Ramos (cell line): ENCODE measurements around the gene DLG4.

Experiments
- in situ Hi-C: fragments of 300-500 bp; cut with MboI; formaldehyde crosslinking; loops from one replicate; pipeline ENCODE4 v1.14.3; 2022; ENCODE audit warnings: low sequenced_read_pairs; ENCODE audit not compliant: unreplicated experiment

The DLG4 gene

DNA sequence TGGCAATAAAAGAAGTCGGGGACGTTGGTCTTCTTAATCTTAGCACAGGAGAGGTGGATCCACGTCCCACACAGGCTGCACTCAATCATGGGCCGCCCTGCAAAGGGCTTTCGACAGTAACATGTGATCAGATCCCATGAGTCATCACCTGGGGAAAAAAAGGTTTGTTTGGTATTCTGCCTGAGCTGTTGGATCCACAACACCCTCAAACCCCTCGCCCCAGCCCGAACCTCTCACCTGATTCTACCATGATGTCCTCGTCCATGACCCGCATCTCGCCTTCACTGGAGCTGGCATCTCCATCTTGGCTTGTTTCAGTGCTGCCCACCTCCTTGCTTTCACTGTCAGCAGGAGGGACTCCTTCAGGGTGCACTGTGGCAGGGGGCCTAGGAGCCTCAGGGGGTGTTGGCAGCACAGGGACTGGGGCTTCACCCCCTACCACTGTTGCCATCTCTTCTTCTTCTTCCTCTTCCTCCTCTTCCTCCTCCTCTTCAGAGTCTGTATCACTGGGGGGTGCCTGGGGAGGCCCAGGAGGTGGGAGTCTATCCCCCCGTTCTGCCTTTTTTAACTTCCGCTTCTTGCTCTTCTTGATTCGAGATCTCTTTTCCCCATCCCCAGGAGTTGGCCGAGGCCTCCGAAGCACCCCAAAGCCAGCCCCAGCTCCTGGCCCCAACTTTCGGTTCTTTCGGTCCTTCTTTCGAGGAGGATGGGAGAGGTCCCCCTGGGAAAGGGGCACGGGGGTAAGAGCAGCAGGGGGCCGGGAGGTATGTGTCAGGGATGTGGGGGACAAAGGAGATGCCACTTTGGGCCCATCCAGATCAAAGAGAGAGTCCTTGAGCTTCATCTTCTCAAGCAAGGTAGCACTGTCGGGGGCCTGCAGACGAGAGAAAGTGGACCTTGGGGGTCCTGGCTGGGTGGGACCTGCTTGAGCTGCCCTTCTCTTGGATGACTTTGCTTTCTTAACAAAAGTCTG, 16.3 kb upstream of the DLG4 start:
- in situ Hi-C loops = loop anchor here (25.0 kb wide), 1 partner anchor 601 kb away; the partner anchor contains the start of gene KDM6B

DNA sequence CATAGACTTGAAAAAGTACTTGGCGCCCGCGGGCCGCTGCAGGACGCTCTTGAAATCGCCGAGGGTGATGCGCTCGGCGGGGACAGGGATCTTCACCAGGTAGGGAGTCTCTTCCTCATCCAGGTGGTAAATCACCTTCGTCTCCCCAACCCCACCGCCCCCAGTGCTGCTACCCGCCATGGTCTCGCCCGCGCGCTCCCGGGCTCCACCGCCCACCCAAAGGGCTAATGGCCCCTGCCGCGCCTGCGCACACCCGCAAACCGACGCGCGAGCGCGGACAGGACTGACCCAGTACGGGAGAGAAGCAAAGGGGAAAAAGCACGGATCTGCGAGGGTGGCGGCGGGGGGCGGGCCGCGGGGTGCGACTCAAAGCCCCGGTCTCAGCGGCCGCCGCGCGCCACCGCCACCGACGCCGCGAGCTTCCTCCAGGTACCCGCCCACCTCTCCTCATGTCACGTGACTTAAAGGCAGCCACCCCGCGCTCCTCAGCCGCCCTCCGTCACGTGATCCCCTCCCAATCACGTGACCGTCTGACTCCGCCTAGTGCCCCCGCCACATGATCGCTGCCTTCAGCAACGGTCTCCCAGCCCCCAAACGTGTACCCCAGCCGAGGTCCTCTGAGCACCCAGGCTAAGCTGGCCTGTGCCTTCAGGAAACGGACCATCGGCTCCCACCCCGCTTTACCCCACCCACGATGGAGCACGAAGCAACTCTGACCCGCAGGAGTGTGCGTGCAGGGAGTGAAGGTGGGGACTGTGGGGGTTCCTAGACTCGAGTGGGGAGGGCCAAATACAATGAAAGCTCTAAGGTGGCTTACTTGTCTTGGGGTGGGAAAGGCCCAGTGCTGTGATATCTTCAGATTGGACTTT, 14.7 kb upstream of the DLG4 start, which contains the start of gene DVL2:
TSS of gene DVL2 (minus strand) at position 435 of the 869 bp plus-strand sequence. CDS start at position 180, 255 bp downstream.
- in situ Hi-C loops = loop anchor here (25.0 kb wide), 1 partner anchor 603 kb away; the partner anchor contains the start of gene KDM6B

DNA sequence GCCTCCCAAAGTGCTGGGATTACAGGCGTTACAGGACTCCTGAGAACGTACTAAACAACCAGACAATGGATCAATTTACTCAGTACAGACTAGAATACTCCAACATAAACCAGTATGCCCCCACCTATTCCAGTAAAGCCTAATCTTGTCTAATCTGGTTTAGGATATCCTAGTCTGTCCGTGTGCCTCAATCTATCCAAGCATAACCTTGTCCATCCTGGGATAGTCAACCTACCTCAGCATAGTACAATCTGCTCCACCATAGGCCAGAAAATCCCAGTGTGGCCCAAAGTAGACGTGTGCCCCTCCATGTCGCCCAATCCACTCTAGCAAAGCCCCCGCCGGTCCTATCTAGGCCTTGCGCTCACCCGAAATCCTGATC, 14.1 kb upstream of the DLG4 start:
- in situ Hi-C loops = loop anchor here (25.0 kb wide), 1 partner anchor 604 kb away; the partner anchor contains the start of gene KDM6B

DNA sequence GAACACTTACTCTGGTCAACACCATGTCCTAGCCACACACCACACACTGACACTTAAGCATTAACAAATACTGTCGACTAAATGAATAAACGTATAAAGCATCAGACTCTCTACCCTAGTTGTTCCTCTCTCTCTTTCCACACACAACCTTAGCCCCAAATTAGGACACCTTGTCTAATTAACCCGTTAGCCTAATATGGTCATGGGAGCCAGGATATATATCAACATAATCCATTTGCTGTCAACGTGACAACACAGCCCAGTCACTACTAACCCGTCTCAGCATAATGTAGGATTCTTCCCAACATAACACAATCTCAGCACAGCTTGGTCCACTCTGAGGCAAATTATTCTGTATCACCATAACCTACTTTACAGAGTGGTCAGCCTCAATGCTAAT, 12.5 kb upstream of the DLG4 start:
- in situ Hi-C loops = loop anchor here (25.0 kb wide), 1 partner anchor 605 kb away; the partner anchor contains the start of gene KDM6B

DNA sequence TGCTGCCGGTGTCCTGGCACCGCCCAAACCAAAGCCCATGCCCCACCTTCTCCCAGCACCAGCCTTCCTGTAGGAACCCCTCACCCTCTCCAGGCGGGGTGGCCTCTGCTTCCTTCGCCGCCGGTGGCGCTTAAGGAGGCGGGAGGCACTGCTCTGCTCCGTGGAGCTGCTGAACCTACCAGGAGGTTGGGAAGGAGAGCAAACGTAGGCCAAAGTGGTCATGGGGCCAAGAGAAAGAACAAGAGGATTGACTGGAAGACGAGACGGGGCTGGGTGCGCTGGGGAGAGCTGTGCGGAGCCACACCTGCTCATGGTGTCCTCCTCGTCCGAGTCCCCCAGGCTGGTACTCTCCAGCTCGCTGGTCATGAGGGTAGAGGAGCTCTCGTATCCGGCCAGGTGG, 9.9 kb upstream of the DLG4 start:
- in situ Hi-C loops = loop anchor here (25.0 kb wide), 1 partner anchor 608 kb away; the partner anchor contains the start of gene KDM6B

DNA sequence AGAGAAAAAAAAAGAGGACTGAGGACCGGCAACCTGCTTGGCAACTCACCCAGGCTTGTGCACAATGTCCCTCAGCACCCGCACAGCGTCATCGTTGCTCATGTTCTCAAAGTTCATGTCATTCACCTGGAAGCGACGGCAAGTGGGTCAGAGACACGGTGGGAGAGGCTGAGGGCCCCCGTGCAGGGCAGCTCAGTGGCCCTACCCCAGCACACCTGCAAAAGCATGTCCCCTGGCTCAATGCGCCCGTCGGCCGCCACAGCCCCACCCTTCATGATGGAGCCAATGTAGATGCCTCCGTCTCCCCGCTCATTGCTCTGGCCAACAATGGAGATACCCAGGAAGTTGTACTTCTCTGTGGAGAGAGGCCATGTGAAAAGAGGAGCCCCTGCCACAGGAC, 9.3 kb upstream of the DLG4 start:
- in situ Hi-C loops = loop anchor here (25.0 kb wide), 1 partner anchor 608 kb away; the partner anchor contains the start of gene KDM6B

DNA sequence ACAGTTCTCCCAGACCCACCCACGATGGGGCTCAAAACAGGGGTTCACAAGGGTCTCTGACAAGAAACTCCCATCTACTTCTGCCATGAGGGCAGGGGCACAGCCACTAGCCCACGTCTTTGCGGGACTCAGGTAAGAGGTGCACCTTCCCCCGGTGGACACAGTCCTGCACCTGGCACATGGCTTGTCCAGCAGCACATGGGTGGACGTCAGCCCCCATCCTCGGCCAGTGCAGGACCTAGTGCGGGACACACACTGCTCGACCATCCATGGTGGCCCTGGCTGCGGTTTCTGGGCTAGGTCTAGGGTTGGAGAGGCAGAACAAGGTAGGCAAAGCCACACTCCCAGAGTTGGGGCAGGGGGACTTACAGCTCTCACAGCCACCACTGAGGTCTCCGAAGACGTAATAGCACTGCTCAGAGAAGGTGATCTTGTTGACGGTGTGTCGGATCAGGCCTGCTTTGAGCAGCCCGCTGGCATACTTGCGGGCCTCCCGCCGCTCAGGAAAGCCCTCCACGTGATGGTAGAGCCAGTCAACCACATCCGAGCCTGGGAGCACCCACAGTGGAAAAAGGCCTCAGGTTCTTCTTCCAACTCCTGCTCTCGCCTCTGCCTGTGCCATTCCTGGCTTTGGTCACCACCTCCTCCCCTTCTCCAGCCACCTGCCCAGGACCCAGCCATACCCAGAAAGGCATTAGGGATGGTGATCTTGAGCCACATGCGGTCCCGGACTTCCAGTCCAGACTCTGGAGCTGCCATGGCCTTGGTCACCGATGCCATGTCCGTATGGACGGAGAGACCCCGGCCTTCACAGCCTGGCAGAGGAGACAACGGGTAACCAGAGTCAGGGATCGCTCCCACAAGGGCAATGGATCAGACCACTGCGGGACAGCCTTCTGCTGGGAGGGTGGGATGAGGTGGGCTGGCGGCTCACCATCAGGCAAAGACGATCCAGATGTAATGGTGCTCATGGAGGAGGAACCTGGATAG, 7.4 kb upstream of the DLG4 start:
- in situ Hi-C loops = loop anchor here (25.0 kb wide), 1 partner anchor 610 kb away; the partner anchor contains the start of gene KDM6B

DNA sequence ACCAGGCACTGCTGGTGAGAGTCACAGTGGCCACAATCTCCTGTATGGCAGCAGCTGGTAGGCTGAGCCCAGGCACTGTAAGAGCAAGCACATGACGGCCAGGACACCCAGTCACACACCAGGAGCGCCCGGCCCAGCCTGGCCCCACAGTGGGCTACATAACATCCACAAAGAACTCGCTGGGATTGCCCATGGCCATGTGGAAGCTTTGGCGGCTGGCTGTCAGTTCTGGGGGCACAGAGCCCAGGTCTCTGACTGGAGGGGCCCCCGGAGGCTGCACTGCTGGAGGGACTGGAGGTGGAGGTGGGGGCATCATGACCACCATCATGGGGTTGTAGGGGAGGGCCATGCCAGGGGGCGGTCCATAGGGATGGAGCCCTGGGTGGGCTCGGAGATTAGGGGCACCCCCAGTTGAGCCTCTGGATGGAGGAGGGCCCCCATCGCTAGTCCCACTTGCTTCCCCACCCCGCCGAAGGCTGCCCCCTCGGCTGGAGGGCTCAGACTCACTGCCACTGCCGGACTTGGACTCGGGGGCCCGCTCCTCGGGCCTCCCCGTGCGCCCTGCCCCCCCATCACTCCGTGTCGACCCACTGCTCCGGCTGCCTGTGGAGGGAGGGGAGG, 6.2 kb upstream of the DLG4 start:
- in situ Hi-C loops = loop anchor here (25.0 kb wide), 1 partner anchor 611 kb away; the partner anchor contains the start of gene KDM6B

DNA sequence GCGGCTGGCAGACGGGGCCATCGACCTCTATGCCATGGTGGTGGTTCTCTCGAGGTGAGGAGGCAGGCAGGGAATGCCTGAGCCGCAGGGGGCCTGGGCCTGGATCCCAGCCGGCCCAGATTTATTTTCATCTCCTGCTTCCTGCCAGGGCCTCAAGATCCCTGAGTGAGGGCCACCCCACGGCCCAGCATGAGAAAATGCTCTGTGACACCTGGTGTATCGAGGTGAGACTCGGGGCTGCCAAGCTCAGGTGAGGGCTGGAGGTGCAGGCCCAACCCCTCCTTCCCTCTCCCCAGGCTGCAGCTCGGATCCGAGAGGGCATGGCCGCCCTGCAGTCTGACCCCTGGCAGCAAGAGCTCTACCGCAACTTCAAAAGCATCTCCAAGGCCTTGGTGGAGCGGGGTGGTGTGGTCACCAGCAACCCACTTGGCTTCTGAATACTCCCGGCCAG, 5.0 kb upstream of the DLG4 start:
- in situ Hi-C loops = loop anchor here (25.0 kb wide), 1 partner anchor 613 kb away; the partner anchor contains the start of gene KDM6B

DNA sequence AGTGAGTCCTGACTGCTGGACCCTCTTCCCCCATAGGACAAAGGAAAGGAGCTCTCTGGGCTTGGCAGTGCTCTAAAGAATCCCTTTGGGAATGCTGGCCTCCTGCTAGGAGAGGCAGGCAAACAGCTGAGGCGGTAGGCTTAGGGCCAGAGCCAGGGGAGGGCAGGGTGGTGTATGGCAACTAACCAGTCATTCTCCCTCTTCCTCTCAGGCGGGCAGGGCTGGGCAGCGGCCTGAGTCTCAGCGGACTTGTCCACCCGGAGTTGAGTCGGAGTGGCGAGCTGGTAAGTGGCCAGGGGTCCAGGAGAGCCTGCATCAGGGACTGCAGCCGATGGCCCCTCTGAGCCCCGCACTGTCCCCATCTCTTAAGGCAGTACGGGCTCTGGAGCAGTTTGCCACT, 4.5 kb upstream of the DLG4 start:
- in situ Hi-C loops = no loop called here

DNA sequence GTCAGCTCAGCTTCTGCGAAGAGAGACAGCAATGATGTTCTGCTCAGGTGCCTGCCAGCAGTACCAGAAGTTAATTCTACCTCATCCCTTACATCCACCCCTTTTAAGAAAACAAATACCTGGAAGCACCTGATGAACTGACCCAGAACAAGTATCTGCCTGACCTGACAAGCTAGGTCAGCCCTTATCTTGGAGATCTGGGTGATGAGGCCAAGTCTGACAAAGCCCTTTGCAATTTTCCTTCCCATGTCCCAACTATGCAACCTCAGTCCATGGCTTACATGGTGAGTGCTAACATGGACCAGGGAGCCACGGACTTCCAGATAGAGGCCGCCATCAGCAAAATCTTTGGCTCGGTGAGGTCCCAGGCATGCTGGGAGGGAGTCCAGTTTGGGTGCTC, 3.7 kb upstream of the DLG4 start:
- in situ Hi-C loops = no loop called here

DNA sequence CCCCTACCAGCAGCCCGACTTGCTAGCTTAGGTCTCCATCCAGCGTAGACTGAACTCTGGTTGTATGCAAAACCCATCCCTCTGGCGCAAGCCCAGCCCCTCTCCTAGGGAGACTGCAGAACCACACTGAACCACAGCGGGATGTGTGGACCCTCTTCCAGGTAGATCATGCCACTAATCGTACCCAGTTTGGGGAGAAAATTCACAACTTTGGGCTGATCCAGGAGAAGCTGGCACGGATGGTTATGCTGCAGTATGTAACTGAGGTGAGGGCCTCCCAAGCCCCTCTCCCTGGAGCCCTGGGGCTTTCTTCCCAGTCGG, 3.3 kb upstream of the DLG4 start:
- in situ Hi-C loops = no loop called here

DNA sequence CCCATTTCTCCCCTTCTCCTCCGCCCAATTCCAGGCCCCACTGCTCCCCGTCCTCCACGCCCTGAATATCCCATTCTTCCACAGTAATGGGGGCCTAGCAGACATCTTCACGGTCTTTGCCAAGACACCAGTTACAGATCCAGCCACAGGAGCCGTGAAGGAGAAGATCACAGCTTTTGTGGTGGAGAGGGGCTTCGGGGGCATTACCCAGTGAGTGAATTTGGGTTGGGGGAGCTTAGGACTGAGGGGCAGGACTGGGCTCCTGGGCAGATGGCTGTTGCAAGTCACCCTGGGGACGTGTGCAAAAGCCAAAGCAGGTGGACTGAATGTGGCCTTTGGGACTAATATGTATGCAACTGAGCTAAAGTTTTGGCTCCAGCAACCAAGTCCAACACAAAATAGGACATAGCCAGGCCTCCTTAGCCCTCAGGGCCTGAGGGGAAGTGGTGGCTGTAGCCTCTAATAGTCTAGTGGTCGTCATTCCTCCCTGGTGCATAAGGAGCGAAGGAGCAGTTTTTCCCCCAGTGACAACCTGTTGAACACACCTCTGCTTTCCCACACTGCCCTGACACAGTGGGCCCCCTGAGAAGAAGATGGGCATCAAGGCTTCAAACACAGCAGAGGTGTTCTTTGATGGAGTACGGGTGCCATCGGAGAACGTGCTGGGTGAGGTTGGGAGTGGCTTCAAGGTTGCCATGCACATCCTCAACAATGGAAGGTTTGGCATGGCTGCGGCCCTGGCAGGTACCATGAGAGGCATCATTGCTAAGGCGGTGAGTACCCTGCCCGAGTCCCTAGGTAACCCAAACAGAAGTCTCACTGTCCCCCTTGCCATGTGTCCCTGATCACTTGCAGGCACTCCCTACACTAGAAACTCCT, 2.7 kb upstream of the DLG4 start:
- in situ Hi-C loops = no loop called here

DNA sequence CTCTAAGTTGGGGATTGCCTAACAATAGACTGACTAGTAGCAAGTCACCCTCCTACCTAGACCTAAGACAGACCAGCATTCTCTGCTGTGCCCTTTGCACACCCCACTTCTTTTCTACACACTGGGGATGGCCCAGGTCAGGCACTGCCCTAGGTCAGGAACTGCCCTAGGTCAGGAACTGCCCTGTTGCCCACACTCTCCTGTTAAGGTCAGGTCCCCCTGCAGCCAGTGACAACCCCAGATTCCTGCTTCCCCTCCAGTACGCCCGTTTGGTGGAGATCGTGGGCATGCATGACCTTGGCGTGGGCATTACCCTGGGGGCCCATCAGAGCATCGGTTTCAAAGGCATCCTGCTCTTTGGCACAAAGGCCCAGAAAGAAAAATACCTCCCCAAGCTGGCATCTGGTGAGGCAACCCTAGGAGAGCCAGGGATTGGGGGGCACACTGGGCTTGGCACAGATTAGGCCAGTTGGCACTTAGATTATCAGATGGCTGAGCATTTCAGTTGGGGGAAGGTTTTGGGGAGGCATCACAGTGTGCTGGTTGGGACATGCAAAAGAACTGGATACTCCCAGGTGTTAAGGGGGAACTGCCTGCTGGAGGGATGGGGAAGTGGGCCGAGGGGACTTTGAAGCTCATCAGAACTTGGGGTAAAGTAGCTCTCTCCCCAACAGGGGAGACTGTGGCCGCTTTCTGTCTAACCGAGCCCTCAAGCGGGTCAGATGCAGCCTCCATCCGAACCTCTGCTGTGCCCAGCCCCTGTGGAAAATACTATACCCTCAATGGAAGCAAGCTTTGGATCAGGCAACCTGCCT, 1.8 kb upstream of the DLG4 start:
- in situ Hi-C loops = no loop called here

DNA sequence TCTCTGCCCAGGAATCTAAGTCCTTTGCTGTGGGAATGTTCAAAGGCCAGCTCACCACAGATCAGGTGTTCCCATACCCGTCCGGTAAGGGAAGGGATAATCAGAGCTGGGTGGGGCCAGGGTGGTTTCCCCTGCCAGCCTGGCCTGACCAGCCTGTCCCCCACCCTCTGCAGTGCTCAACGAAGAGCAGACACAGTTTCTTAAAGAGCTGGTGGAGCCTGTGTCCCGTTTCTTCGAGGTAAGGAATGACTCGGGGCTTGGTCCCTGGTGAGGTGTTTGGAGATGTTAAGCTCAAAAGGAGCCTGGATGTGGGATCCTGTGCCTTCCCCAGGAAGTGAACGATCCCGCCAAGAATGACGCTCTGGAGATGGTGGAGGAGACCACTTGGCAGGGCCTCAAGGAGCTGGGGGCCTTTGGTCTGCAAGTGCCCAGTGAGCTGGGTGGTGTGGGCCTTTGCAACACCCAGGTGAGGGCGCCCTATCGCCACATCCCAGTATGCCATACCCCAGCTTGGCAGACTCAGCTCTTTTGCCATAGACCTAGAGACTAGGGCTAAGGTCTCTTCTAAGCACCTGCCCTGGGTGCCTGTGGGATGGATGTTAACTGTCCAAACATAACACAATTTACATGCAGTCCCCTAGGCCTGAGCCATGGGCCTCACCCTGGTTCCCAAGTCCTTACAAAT, 1.1 kb upstream of the DLG4 start:
- in situ Hi-C loops = no loop called here

DNA sequence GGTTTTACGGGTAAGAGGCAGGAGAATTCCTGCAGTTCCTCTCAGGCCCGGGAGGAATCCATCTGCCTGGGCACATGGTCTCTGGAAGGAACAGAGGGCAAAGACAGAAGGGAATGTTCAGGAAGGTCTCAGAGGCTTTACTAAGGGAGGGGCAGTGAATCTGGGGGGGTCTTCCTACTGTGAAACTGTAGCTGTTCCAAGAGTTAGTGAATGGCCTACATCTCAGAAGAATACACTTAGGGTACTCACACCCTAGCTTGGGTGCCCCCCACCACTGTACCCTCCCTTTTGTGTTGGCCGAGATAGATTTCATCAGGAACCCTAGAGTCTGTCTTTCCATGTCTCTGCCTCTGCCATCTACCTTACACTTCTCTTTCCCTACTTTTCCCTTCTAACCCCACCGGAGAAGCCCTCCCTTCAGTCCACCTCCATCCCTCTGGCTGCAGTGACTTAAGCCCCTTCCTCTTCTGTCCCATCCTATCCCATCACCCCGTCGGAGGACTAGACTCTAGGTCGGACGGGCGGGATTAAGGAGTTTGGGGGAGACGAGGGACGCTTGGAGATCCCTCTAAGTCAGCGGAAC, 316 bp downstream of the DLG4 start:
- in situ Hi-C loops = no loop called here
